Ovary (tissue), 9 donors: ENCODE results near the gene CADPS2. TPM values are rescaled to one million over a fixed set of nuclear protein-coding genes. Genes with fewer than 3 reads are reported as not detected.

Experiments used
- DNase-seq, 5 donors: peaks; one replicate each; pipeline ENCODE4 v3.0.0-alpha.2; 2019 to 2020
- H3K27ac ChIP-seq, 2 donors: fragments of 200-600 bp; one replicate each; pipeline versions ENCODE4 v1.5.1 to v1.8.0; 2019 to 2022
- H3K27me3 ChIP-seq: fragments of 200-600 bp; one replicate; pipeline ENCODE4 v1.8.0; 2022
- H3K36me3 ChIP-seq: fragments of 200-600 bp; sonication (generic); one replicate; pipeline ENCODE4 v1.5.1; 2019
- H3K4me1 ChIP-seq: one replicate; pipeline ENCODE4 v1.8.1; 2013; ENCODE audit warnings: mild to moderate bottlenecking, moderate library complexity; ENCODE audit not compliant: insufficient read depth
- H3K4me3 ChIP-seq: fragments of 200-600 bp; sonication (generic); one replicate; pipeline ENCODE4 v1.5.1; 2017
- H3K9me3 ChIP-seq, 2 donors: fragments of 200-600 bp in 1 of 2; sonication (generic) in 1 of 2; one replicate each; pipeline versions ENCODE4 v1.5.1 to v1.8.1; 2013 to 2019; ENCODE audit warnings: mild to moderate bottlenecking in 1 of 2, moderate library complexity in 1 of 2
- EP300 ChIP-seq: sonication (generic); formaldehyde crosslinking; IDR thresholded peaks from one replicate; pipeline ENCODE4 v1.6.1; 2017; ENCODE audit warnings: antibody characterized with exemption
- POLR2A ChIP-seq: fragments of 450-650 bp; IDR thresholded peaks from one replicate; pipeline ENCODE4 v1.6.1; 2017; ENCODE audit warnings: antibody characterized with exemption, mild to moderate bottlenecking, moderate library complexity
- WGBS, 3 donors: extraction: QIAGEN DNeasy Blood & Tissue Kit in 1 of 3; methylation state at CpG; one replicate each; pipeline versions ENCODE4 v1.1.5 to v1.1.7; 2013 to 2017; 5-methylcytosine and 5-hydroxymethylcytosine counted together
- intact Hi-C, 4 donors: fragments of 100-400 bp; cut with DNase I; formaldehyde crosslinking; loops; one replicate each; pipeline versions ENCODE4 v1.11.0 to v1.15.1; 2022 to 2023
- polyA plus RNA-seq, 2 donors: library from polyadenylated mRNA; stranded (reverse); fragments of 200-250 nt in 1 of 2; fragments of 350-450 nt in 1 of 2; fragmentation: Illumina TruSeq in 1 of 2; extraction: RNeasy Lipid Tissue Mini Kit (QIAGEN cat#74804) in 1 of 2; gene quantifications; one replicate each; pipeline ENCODE4 v1.2.3, GENCODE V29; 2013 to 2014
- total RNA-seq, 7 donors: library from RNA; depleted of rRNA in 2 of 7; stranded (reverse); fragments of >200 nt in 2 of 7; fragmentation: NEBNext Ultra II Directional in 3 of 7; extraction: Animal tissue kit (Norgen Biotek cat#: 25700) in 3 of 7; gene quantifications; one replicate each; pipeline versions ENCODE4 v1.1.0 to v1.2.4, GENCODE V29; 2016 to 2023
- TF ChIP-seq, protein P1 (sequence below), 3 donors: fragments of 450-650 bp in 2 of 3; fragments of 200-600 bp in 1 of 3; IDR thresholded peaks; one replicate each; pipeline versions ENCODE4 v1.5.1 to v1.8.0; 2016 to 2022; ENCODE audit warnings: antibody characterized with exemption in 3 of 3, mild to moderate bottlenecking in 1 of 3
- donor health status: DM: no; HTN: no; CAD: no; lungs with moderate emphysema.
- donor health status: DM: no; HTN: no; CAD: no.
- donor health status: Bipolar disorder and iron deficiency.
- donor health status: DM: yes; HTN: yes; CAD: no.
- donor health status: DM: no; HTN: no; CAD: no.
- donor health status: DM: yes; HTN: yes; CAD: no.

Gene CADPS2
- total and polyA plus RNA-seq, 9 donors = 10.1 to 26.7 (median 16.6) TPM

DNA sequence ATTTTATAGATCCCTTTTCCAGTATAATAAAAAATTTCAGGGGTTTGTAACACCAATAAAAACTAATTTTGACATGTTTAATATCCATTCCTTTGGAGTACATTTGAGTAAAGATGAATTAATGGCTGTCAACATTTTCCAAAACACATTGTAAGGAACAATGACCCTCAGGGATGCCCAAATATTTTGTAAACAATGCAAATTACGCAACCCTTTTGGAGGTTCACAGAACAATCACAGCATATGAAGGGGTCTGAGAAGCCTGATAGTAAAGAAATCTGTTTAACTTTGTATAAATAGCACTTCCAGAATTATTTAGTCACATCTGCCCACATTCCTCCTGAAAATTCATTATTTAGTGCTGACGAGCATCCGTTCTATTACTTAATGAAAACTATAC lies 428.9 kb downstream of the CADPS2 start:
- intact Hi-C loops = no loop called here
- no peaks in the 10 kb centered on the region for H3K27me3 ChIP-seq
- no peak for DNase-seq
- no peaks in the 10 kb centered on the region for H3K36me3 ChIP-seq
- no peaks in the 10 kb centered on the region for H3K4me1 ChIP-seq
- H3K27ac ChIP-seq = no peak overlapping the region
- TF ChIP-seq EP300 = no peak
- no peak for TF ChIP-seq POLR2A
- TF ChIP-seq, protein P1, sequence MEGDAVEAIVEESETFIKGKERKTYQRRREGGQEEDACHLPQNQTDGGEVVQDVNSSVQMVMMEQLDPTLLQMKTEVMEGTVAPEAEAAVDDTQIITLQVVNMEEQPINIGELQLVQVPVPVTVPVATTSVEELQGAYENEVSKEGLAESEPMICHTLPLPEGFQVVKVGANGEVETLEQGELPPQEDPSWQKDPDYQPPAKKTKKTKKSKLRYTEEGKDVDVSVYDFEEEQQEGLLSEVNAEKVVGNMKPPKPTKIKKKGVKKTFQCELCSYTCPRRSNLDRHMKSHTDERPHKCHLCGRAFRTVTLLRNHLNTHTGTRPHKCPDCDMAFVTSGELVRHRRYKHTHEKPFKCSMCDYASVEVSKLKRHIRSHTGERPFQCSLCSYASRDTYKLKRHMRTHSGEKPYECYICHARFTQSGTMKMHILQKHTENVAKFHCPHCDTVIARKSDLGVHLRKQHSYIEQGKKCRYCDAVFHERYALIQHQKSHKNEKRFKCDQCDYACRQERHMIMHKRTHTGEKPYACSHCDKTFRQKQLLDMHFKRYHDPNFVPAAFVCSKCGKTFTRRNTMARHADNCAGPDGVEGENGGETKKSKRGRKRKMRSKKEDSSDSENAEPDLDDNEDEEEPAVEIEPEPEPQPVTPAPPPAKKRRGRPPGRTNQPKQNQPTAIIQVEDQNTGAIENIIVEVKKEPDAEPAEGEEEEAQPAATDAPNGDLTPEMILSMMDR (IDR thresholded peaks at IDR 0.05) = no peak
- 78 to 92% (median 92%) methylated on average over 3 of the region's 3 CpGs for WGBS, 3 donors
- no peak overlapping the region for H3K4me3 ChIP-seq
- H3K9me3 ChIP-seq = no peaks in the 10 kb centered on the region

DNA sequence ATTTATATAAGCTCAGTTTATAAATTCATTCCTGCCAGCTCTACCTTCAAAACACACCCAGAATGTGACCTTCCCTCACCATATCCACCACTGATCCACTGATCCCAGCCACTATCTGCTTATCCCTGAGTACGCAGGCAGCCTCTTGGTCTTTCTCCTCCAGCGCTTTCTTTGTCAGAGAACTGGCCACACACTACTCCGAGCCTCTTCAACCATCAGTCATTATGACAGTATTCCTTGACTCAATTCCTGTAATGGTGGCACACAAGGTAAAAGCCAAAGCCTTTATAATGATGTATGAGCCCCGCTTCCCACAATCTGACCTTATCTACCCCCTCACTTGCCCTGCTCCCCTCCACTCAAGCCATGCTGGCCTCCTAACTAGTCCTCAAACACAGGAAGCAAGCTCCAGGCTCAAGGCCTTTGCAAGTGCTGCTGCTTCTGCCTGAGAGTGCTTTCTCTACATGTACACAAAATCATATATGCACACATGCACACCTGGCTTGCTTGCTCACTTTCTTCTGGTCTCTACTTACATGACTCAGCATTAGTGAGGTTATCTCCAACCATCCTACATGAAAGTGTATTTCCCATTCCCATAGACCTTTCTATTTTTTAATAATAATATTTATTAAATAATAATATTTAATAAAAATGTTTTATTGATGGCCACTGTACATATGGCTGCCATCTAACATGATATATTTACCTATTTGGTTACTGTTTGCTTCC lies 431.3 kb downstream of the CADPS2 start:
- DNase-seq = no peak
- intact Hi-C loops = no loop called here
- no peaks in the 10 kb centered on the region for H3K36me3 ChIP-seq

DNA sequence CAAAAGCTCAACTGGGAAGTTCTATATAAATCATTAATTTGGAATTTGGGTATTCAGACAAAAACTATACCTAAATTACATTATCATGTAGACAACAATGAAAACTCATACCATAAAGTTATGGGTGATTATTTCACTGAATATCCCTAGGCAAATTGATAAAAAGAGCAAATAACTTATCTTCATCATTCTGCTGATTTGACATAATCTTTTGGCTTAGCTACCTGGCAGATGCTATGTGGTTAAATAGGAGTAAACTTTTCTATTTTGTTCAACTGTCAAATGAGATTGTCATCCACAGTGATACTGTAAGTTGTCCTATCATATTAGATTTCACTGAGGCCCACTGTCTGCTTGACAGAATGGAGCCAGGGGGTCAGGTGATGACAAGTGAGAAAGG lies 432.8 kb downstream of the CADPS2 start:
- intact Hi-C loops = no loop called here
- no peaks in the 10 kb centered on the region for H3K27me3 ChIP-seq
- no peaks in the 10 kb centered on the region for H3K4me1 ChIP-seq
- no peak overlapping the region for H3K4me3 ChIP-seq
- TF ChIP-seq, protein P1 (IDR thresholded peaks at IDR 0.05) = no peak
- no peak for TF ChIP-seq EP300
- no peak for TF ChIP-seq POLR2A
- no peak for DNase-seq
- H3K27ac ChIP-seq = no peak overlapping the region
- H3K36me3 ChIP-seq = no peaks in the 10 kb centered on the region
- H3K9me3 ChIP-seq = no peaks in the 10 kb centered on the region

More for the DNA sequence above, 431.3 kb downstream of the CADPS2 start:
- Histone ChIP-seq H3K27me3 (no peaks in the 10 kb centered on the region), H3K27ac (no peak overlapping the region), H3K9me3 (no peaks in the 10 kb centered on the region), H3K4me1 (no peaks in the 10 kb centered on the region), H3K4me3 (no peak overlapping the region)
- WGBS, 3 donors = 95 to 96% (median 96%) methylated on average over 4 of the region's 4 CpGs
- no peak for TF ChIP-seq EP300

DNA sequence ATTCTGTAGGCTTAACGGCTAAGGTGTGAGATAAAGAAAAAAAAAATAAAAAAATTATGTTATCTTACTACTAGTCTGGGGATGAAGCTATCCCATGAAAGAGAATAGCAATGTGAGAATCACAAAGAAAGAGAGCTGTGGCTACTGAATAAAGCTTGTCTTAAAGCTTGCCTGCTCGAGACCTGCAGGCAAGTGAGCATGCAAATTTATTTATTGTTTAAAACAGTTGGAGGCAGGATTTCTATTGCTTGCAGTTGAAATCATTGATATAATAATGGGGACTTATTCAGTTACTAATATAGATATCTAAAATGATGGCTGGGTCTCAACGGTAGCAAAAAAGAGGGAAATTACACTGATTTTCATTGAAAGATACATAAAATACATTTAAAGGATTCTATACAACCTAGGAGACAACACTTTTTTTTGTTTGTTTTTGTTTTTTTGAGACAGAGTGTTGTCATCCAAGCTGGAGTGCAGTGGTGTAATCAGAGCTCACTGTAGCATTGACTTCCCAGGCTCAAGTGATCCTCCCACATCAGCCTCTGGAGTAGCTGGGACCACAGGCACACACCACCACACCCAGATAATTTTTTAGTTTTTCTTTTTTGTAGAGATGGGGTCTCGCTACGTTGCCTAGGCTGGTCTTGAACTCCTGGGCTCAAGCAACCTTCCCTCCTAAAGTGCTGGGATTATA lies 437.2 kb downstream of the CADPS2 start:
- TF ChIP-seq POLR2A (no peak), EP300 (no peak)
- TF ChIP-seq, protein P1 (IDR thresholded peaks at IDR 0.05) = no peak
- Histone ChIP-seq H3K9me3 (no peaks in the 10 kb centered on the region), H3K36me3 (no peaks in the 10 kb centered on the region), H3K27ac (no peak overlapping the region), H3K4me1 (no peaks in the 10 kb centered on the region), H3K27me3 (no peaks in the 10 kb centered on the region), H3K4me3 (no peak overlapping the region)
- DNase-seq = no peak
- intact Hi-C loops = no loop called here
- WGBS, 3 donors = 86 to 88% (median 88%) methylated on average over 5 of the region's 5 CpGs

DNA sequence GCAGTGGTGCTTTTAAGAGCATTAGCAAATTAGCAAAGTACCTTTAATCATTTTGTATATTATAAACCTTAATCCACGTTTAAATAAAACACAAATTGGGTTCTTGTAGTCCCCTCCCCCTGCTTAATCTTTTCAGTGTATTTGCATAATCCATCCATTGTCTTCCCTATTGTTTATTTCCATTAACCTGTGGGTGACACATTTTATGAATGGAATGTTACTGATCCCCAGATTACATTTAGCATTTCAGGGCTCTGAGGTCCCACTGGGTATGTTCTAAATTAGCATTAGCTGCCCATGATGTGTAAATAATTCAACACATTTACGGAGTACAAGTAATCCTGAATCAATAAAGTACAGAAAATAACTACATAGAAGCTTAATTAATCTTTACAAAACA lies 443.3 kb downstream of the CADPS2 start:
- Histone ChIP-seq H3K36me3 (no peaks in the 10 kb centered on the region), H3K4me3 (no peak overlapping the region), H3K9me3 (no peaks in the 10 kb centered on the region), H3K27ac (no peak overlapping the region), H3K27me3 (no peaks in the 10 kb centered on the region), H3K4me1 (no peaks in the 10 kb centered on the region)
- no peak for DNase-seq
- WGBS, 3 donors = 36 to 44% (median 36%) methylated on average over 2 of the region's 2 CpGs
- TF ChIP-seq EP300 (no peak), POLR2A (no peak)
- TF ChIP-seq, protein P1 (IDR thresholded peaks at IDR 0.05) = no peak
- intact Hi-C loops = no loop called here
